ENCODE measurements around the gene LZTS3. TPM values are rescaled to one million over a fixed set of nuclear protein-coding genes. Genes with fewer than 3 reads are reported as not detected.
A peak's percentile ranks its signal among the peaks of the same experiment; 100 is the strongest.

Gene LZTS3
- total and polyA plus RNA-seq, 8 donors = 5.3 to 36.6 (median 17.1) TPM

- peak in 1 of 2 donors; percentile 32 for DNase-seq
- H3K27me3 ChIP-seq = no peaks in the 10 kb centered on the region
- intact Hi-C loops (cut with DNase I; ENCODE audit: low total_unique reads) = no loop called here
- TF ChIP-seq EP300 (IDR thresholded peaks at IDR 0.05) (no peak), POLR2A (IDR thresholded peaks at IDR 0.05) (no peak), POLR2AphosphoS5 (IDR thresholded peaks at IDR 0.05) (no peak)
- TF ChIP-seq, protein P1, sequence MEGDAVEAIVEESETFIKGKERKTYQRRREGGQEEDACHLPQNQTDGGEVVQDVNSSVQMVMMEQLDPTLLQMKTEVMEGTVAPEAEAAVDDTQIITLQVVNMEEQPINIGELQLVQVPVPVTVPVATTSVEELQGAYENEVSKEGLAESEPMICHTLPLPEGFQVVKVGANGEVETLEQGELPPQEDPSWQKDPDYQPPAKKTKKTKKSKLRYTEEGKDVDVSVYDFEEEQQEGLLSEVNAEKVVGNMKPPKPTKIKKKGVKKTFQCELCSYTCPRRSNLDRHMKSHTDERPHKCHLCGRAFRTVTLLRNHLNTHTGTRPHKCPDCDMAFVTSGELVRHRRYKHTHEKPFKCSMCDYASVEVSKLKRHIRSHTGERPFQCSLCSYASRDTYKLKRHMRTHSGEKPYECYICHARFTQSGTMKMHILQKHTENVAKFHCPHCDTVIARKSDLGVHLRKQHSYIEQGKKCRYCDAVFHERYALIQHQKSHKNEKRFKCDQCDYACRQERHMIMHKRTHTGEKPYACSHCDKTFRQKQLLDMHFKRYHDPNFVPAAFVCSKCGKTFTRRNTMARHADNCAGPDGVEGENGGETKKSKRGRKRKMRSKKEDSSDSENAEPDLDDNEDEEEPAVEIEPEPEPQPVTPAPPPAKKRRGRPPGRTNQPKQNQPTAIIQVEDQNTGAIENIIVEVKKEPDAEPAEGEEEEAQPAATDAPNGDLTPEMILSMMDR (IDR thresholded peaks at IDR 0.05) = no peak
- peak overlapping the region; percentile 83 to 91 (median 87) for H3K27ac ChIP-seq
- peaks cover 11 to 34% (median 25%) of the 10 kb centered on the region in 4 donors for H3K4me1 ChIP-seq
- peak overlapping the region; percentile 73 to 94 (median 86) for H3K4me3 ChIP-seq
- H3K9me3 ChIP-seq = no peaks in the 10 kb centered on the region
- peaks cover 0 to 9% (median 9%) of the 10 kb centered on the region in 4 donors for H3K36me3 ChIP-seq
- WGBS, 5 donors = 1 to 5% (median 2%) methylated on average over 9 to 10 of the region's 10 CpGs
Observed at GRCh38 chr20:3208786-3209256, 35.5 kb upstream of the LZTS3 start.

- TF ChIP-seq POLR2AphosphoS5 (IDR thresholded peaks at IDR 0.05) = peak; percentile 11 to 84 (median 65)
- TF ChIP-seq, protein P1 (IDR thresholded peaks at IDR 0.05) = peak in 1 of 7 experiments; percentile 7
- peak in 1 of 4 donors; percentile 59 for TF ChIP-seq POLR2A (IDR thresholded peaks at IDR 0.05)
- TF ChIP-seq EP300 (IDR thresholded peaks at IDR 0.05) = no peak
- DNase-seq = peak; percentile 93 to 94
- intact Hi-C loops (cut with DNase I; ENCODE audit: low total_unique reads) = no loop called here
Observed at GRCh38 chr20:3204124-3204794, 30.9 kb upstream of the LZTS3 start, which contains the start of gene DDRGK1. TSS of gene DDRGK1 (minus strand) at chr20:3204682. CDS start at chr20:3204627, 55 bp downstream.

GRCh38 chr20:3203315-3204123 is 30.2 kb upstream of the LZTS3 start:
- H3K4me1 ChIP-seq = peaks cover 15 to 32% (median 27%) of the 10 kb centered on the region in 4 donors
- no peak for TF ChIP-seq POLR2A (IDR thresholded peaks at IDR 0.05)
- TF ChIP-seq, protein P1 (IDR thresholded peaks at IDR 0.05) = no peak
- TF ChIP-seq POLR2AphosphoS5 (IDR thresholded peaks at IDR 0.05) = no peak
- no peak for TF ChIP-seq EP300 (IDR thresholded peaks at IDR 0.05)
- no peaks in the 10 kb centered on the region for H3K9me3 ChIP-seq
- H3K27ac ChIP-seq = peak overlapping the region; percentile 90 to 98 (median 94)
- no peaks in the 10 kb centered on the region for H3K27me3 ChIP-seq
- H3K4me3 ChIP-seq = peak overlapping the region; percentile 80 to 91 (median 86)
- H3K36me3 ChIP-seq = peaks cover 22 to 43% (median 40%) of the 10 kb centered on the region in 4 donors
- 4 to 16% (median 8%) methylated on average over 28 to 31 of the region's 31 CpGs for WGBS, 5 donors
- peak; percentile 33 to 58 for DNase-seq
- intact Hi-C loops (cut with DNase I; ENCODE audit: low total_unique reads) = no loop called here

More at GRCh38 chr20:3204124-3204794, 30.9 kb upstream of the LZTS3 start, which contains the start of gene DDRGK1:
- Histone ChIP-seq H3K27ac (peak within 1 kb of the TSS; percentile 90 to 98 (median 94)), H3K27me3 (no peaks in the 10 kb centered on the region), H3K9me3 (no peaks in the 10 kb centered on the region), H3K36me3 (peaks cover 16 to 35% (median 32%) of the 10 kb centered on the region in 4 donors), H3K4me3 (peak within 1 kb of the TSS; percentile 80 to 91 (median 86)), H3K4me1 (peaks cover 15 to 34% (median 30%) of the 10 kb centered on the region in 4 donors)
- 0 to 1% (median 0%) methylated on average over 20 to 48 of the region's 48 CpGs for WGBS, 5 donors

- Histone ChIP-seq H3K4me3 (peak overlapping the region; percentile 80 to 91 (median 86)), H3K27ac (peak overlapping the region; percentile 90 to 98 (median 94)), H3K36me3 (peaks cover 22 to 48% (median 46%) of the 10 kb centered on the region in 4 donors), H3K27me3 (no peaks in the 10 kb centered on the region), H3K9me3 (no peaks in the 10 kb centered on the region), H3K4me1 (peaks cover 10 to 26% (median 21%) of the 10 kb centered on the region in 4 donors)
- intact Hi-C loops (cut with DNase I; ENCODE audit: low total_unique reads) = no loop called here
- TF ChIP-seq POLR2A (IDR thresholded peaks at IDR 0.05) (no peak), POLR2AphosphoS5 (IDR thresholded peaks at IDR 0.05) (no peak), EP300 (IDR thresholded peaks at IDR 0.05) (no peak)
- TF ChIP-seq, protein P1 (IDR thresholded peaks at IDR 0.05) = no peak
- no peak for DNase-seq
- WGBS, 5 donors = 27 to 45% (median 43%) methylated on average over 6 to 9 of the region's 9 CpGs
Observed at GRCh38 chr20:3202965-3203314, 29.6 kb upstream of the LZTS3 start.
